Loucy (cell line): ENCODE data around the gene OR4S2.

ENCODE experiments used
- H2AFZ ChIP-seq: fragments of 200-600 bp; sonication (generic); 2 replicates; pipeline ENCODE4 v1.6.0; 2016; ENCODE audit warnings: antibody characterized with exemption, mild to moderate bottlenecking, low read length, moderate library complexity
- H3F3A ChIP-seq: fragments of 200-600 bp; 2 replicates; pipeline ENCODE4 v1.6.0; 2016; ENCODE audit warnings: antibody characterized with exemption, low read depth, mild to moderate bottlenecking
- H3K27me3 ChIP-seq: fragments of 200-600 bp; sonication (generic); 2 replicates; pipeline ENCODE4 v1.6.1; 2014; ENCODE audit warnings: low read length, mild to moderate bottlenecking; ENCODE audit not compliant: insufficient read depth, poor library complexity, severe bottlenecking
- H3K36me3 ChIP-seq: fragments of 200-600 bp; sonication (generic); 2 replicates; pipeline ENCODE4 v1.6.1; 2016; ENCODE audit warnings: low read length; ENCODE audit not compliant: insufficient read depth
- H3K4me1 ChIP-seq: fragments of 200-600 bp; sonication (generic); 2 replicates; pipeline ENCODE4 v1.5.1; 2014; ENCODE audit warnings: low read length, mild to moderate bottlenecking; ENCODE audit not compliant: insufficient read depth, poor library complexity, severe bottlenecking
- H3K4me2 ChIP-seq: fragments of 200-600 bp; sonication (generic); 2 replicates; pipeline ENCODE4 v1.6.0; 2014; ENCODE audit warnings: antibody characterized with exemption, low read length, low read depth, mild to moderate bottlenecking; ENCODE audit not compliant: poor library complexity, severe bottlenecking
- H3K4me3 ChIP-seq: fragments of 200-600 bp; sonication (generic); 2 replicates; pipeline ENCODE4 v1.5.1; 2014; ENCODE audit warnings: low read length, mild to moderate bottlenecking, mixed read lengths; ENCODE audit not compliant: poor library complexity, severe bottlenecking
- H3K79me2 ChIP-seq: fragments of 200-600 bp; sonication (generic); 2 replicates; pipeline ENCODE4 v1.6.1; 2014; ENCODE audit warnings: low read length; ENCODE audit not compliant: insufficient read depth
- H3K9ac ChIP-seq: fragments of 200-600 bp; sonication (generic); 2 replicates; pipeline ENCODE4 v1.6.0; 2014; ENCODE audit warnings: mild to moderate bottlenecking, low read depth, low read length, moderate library complexity; ENCODE audit not compliant: poor library complexity, severe bottlenecking
- H3K9me2 ChIP-seq: fragments of 200-600 bp; sonication (generic); replicated peaks from 2 replicates; pipeline ENCODE4 v1.6.1; 2016; ENCODE audit warnings: low read depth, low read length, mixed read lengths
- H3K9me3 ChIP-seq: fragments of 200-600 bp; sonication (generic); 2 replicates; pipeline ENCODE4 v1.6.1; 2014; ENCODE audit warnings: mild to moderate bottlenecking, antibody characterized with exemption, low read length, low read depth; ENCODE audit not compliant: insufficient read depth
- H4K20me1 ChIP-seq: fragments of 200-600 bp; sonication (generic); 2 replicates; pipeline ENCODE4 v1.6.0; 2014; ENCODE audit warnings: antibody characterized with exemption, low read length, mild to moderate bottlenecking; ENCODE audit not compliant: insufficient read depth, poor library complexity, severe bottlenecking
- CTCF ChIP-seq: fragments of 200-600 bp; sonication (generic); conservative IDR thresholded peaks from 2 replicates; pipeline ENCODE4 v1.5.1; 2014; ENCODE audit warnings: mild to moderate bottlenecking, antibody characterized with exemption, low read length
- EZH2phosphoT487 ChIP-seq: fragments of 200-600 bp; IDR thresholded peaks from 2 replicates; pipeline ENCODE4 v1.6.1; 2018; ENCODE audit warnings: antibody characterized with exemption, mild to moderate bottlenecking, moderate library complexity, borderline replicate concordance

OR4S2 gene

DNA sequence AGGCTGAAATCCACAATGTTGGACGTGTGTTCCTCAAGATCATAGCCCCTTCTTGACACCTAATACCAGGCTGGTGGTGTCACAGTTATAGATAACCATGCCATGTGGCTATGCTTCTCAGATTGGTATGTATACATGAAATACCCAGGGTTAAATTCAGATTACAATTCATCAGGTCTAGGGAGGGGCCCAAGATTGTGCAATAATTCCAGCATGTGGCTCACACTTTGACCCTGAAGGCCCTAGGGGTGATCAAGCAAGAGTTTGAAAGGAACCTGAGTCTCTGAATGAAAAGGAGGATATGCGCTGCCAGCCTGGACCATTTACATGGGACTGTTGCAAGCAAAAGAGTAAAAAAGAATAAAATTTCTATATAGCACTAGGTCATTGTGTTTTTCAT is 21.2 kb downstream of the OR4S2 start:
- no peaks in the 10 kb centered on the region for H3K9me3 ChIP-seq
- H3F3A ChIP-seq: no peaks in the 10 kb centered on the region
- no peak for TF ChIP-seq CTCF
- TF ChIP-seq EZH2phosphoT487: no peak
- no peaks in the 10 kb centered on the region for H3K9me2 ChIP-seq
- no peaks in the 10 kb centered on the region for H4K20me1 ChIP-seq
- no peak overlapping the region for H3K4me3 ChIP-seq
- no peak overlapping the region for H2AFZ ChIP-seq
- H3K9ac ChIP-seq: no peak overlapping the region
- H3K79me2 ChIP-seq: no peaks in the 10 kb centered on the region
- no peak overlapping the region for H3K4me2 ChIP-seq
- H3K36me3 ChIP-seq: no peaks in the 10 kb centered on the region
- no peaks in the 10 kb centered on the region for H3K4me1 ChIP-seq
- H3K27me3 ChIP-seq: no peaks in the 10 kb centered on the region

GRCh38 chr11:55673860-55674259 is 25.7 kb downstream of the OR4S2 start:
- Histone ChIP-seq H3K9ac (no peak overlapping the region), H4K20me1 (no peaks in the 10 kb centered on the region), H3K4me1 (no peaks in the 10 kb centered on the region), H3K9me3 (no peaks in the 10 kb centered on the region), H2AFZ (no peak overlapping the region), H3K4me3 (no peak overlapping the region), H3K4me2 (no peak overlapping the region), H3K79me2 (no peaks in the 10 kb centered on the region), H3K9me2 (no peaks in the 10 kb centered on the region), H3K36me3 (no peaks in the 10 kb centered on the region), H3K27me3 (no peaks in the 10 kb centered on the region), H3F3A (no peaks in the 10 kb centered on the region)
- TF ChIP-seq EZH2phosphoT487 (no peak), CTCF (no peak)

GRCh38 chr11:55697817-55698216 is 49.7 kb downstream of the OR4S2 start:
- H3K4me2 ChIP-seq: no peak overlapping the region
- H3K4me1 ChIP-seq: no peaks in the 10 kb centered on the region
- H4K20me1 ChIP-seq: no peaks in the 10 kb centered on the region
- no peaks in the 10 kb centered on the region; the same call in 1 of the 2 replicates for H3K9me3 ChIP-seq
- no peak overlapping the region for H3K9ac ChIP-seq
- no peak for TF ChIP-seq CTCF
- TF ChIP-seq EZH2phosphoT487: no peak
- H3K9me2 ChIP-seq: no peaks in the 10 kb centered on the region
- no peak overlapping the region for H2AFZ ChIP-seq
- H3F3A ChIP-seq: no peaks in the 10 kb centered on the region
- H3K36me3 ChIP-seq: no peaks in the 10 kb centered on the region
- H3K27me3 ChIP-seq: no peaks in the 10 kb centered on the region
- no peak overlapping the region for H3K4me3 ChIP-seq
- H3K79me2 ChIP-seq: no peaks in the 10 kb centered on the region
